Measurements from ENCODE around the gene ZDHHC8.

DNA sequence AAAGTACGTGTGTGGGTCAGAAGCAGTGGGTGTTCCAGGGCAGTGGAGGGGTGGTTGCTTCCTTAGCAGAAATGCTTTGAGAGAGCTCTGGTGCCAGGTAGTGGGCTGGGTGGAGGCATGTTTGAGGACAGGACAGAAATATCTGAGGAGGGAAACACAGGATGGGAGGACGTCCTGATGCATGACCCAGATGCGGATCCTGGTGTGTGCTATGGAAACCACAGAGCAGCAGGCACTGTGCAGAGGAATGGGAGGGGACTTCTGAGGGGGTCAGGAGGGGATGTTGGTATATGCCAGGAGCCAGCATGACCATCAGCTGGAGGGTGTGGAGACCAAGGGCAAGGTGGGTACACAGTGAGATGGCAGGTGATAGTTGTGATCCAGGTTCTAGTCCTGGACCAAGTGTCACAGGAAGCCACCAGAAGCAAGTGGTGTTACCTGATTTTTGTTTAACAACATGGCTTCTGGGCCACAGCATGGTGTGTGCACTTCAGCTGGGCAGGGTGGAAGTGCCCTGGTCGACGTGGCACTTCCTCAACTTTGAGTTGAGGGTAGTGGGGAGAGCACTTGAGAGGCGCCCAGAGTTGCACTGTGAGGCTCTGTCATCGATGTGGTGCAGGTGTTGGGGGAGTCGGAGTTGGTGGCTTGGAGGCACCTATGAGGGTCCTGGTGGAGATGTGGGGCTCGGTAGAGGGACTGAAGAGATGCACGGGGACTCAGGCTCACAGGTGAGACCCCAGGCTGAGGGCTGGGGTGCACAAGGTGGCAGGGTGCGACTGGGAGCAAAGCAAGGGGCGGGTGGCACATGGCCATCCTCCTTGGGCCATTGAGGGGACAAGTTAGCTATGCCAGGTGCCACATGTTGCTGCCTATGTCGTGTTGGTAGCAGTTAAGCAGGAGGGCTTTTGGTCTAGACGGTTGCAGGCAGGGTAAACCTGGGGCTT lies 44.0 kb upstream of the ZDHHC8 start:
- TF ChIP-seq, protein P1, sequence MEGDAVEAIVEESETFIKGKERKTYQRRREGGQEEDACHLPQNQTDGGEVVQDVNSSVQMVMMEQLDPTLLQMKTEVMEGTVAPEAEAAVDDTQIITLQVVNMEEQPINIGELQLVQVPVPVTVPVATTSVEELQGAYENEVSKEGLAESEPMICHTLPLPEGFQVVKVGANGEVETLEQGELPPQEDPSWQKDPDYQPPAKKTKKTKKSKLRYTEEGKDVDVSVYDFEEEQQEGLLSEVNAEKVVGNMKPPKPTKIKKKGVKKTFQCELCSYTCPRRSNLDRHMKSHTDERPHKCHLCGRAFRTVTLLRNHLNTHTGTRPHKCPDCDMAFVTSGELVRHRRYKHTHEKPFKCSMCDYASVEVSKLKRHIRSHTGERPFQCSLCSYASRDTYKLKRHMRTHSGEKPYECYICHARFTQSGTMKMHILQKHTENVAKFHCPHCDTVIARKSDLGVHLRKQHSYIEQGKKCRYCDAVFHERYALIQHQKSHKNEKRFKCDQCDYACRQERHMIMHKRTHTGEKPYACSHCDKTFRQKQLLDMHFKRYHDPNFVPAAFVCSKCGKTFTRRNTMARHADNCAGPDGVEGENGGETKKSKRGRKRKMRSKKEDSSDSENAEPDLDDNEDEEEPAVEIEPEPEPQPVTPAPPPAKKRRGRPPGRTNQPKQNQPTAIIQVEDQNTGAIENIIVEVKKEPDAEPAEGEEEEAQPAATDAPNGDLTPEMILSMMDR (IDR thresholded peaks at IDR 0.05), result no peak
- TF ChIP-seq POLR2A (IDR thresholded peaks at IDR 0.05), result no peak
